DOHH2 (cell line): Measurements from ENCODE around the gene COL25A1.

Source experiments
- H3F3A ChIP-seq: fragments of 200-600 bp; sonication (generic), shearing (Covaris generic); 2 replicates; pipeline ENCODE4 v1.6.0; 2016; ENCODE audit warnings: antibody characterized with exemption, mild to moderate bottlenecking; ENCODE audit not compliant: control insufficient read depth, insufficient read depth
- H3K27ac ChIP-seq: fragments of 200-600 bp; sonication (generic); 2 replicates; pipeline ENCODE4 v1.5.1; 2014; ENCODE audit warnings: low read depth, mild to moderate bottlenecking, low read length, moderate library complexity
- H3K27me3 ChIP-seq: fragments of 200-600 bp; sonication (generic); 2 replicates; pipeline ENCODE4 v1.6.1; 2014; ENCODE audit warnings: mild to moderate bottlenecking, low read length, mixed read lengths; ENCODE audit not compliant: control insufficient read depth
- H3K36me3 ChIP-seq: fragments of 200-600 bp; sonication (generic); 2 replicates; pipeline ENCODE4 v1.6.1; 2014; ENCODE audit warnings: mild to moderate bottlenecking, low read length, moderate library complexity, mixed read lengths; ENCODE audit not compliant: control insufficient read depth
- H3K4me1 ChIP-seq: fragments of 200-600 bp; sonication (generic); 2 replicates; pipeline ENCODE4 v1.6.1; 2014; ENCODE audit warnings: mild to moderate bottlenecking, low read length, mixed read lengths; ENCODE audit not compliant: control insufficient read depth
- H3K4me2 ChIP-seq: fragments of 200-600 bp; sonication (generic); 2 replicates; pipeline ENCODE4 v1.6.0; 2014; ENCODE audit warnings: mild to moderate bottlenecking, low read length, moderate library complexity
- H3K4me3 ChIP-seq: fragments of 200-600 bp; sonication (generic); 2 replicates; pipeline ENCODE4 v1.5.1; 2014; ENCODE audit warnings: mild to moderate bottlenecking, low read length, mixed read lengths
- H3K79me2 ChIP-seq: fragments of 200-600 bp; sonication (generic); 2 replicates; pipeline ENCODE4 v1.6.1; 2014; ENCODE audit warnings: mild to moderate bottlenecking, low read length, mixed read lengths; ENCODE audit not compliant: control insufficient read depth
- H3K9me2 ChIP-seq: fragments of 200-600 bp; sonication (generic); replicated peaks from 2 replicates; pipeline ENCODE4 v1.6.1; 2014; ENCODE audit warnings: mild to moderate bottlenecking, low read length, mixed read lengths; ENCODE audit not compliant: control insufficient read depth
- H3K9me3 ChIP-seq: fragments of 200-600 bp; sonication (generic); 2 replicates; pipeline ENCODE4 v1.6.1; 2014; ENCODE audit warnings: antibody characterized with exemption, low read length, mixed read lengths; ENCODE audit not compliant: control insufficient read depth, insufficient read depth
- H4K20me1 ChIP-seq: fragments of 200-600 bp; sonication (generic); 2 replicates; pipeline ENCODE4 v1.6.0; 2014; ENCODE audit warnings: low read depth, mild to moderate bottlenecking, antibody characterized with exemption, low read length, moderate library complexity; ENCODE audit not compliant: control insufficient read depth, insufficient read depth
- CTCF ChIP-seq: fragments of 200-600 bp; sonication (generic); IDR thresholded peaks from one replicate; pipeline ENCODE4 v1.5.1; 2014; ENCODE audit warnings: antibody characterized with exemption, mild to moderate bottlenecking, low read depth, low read length; ENCODE audit not compliant: poor library complexity, severe bottlenecking
- EZH2phosphoT487 ChIP-seq: fragments of 200-600 bp; sonication (generic); IDR thresholded peaks from 2 replicates; pipeline ENCODE4 v1.6.1; 2017; ENCODE audit warnings: borderline replicate concordance, mild to moderate bottlenecking, antibody characterized with exemption, low read length, moderate library complexity, mixed read lengths

COL25A1 gene

GRCh38 chr4:109015413-109015810, 287.0 kb downstream of the COL25A1 start:
- no peak overlapping the region for H3K27ac ChIP-seq
- H3K9me2 ChIP-seq = no peaks in the 10 kb centered on the region
- no peaks in the 10 kb centered on the region for H3K79me2 ChIP-seq
- no peaks in the 10 kb centered on the region for H3K4me1 ChIP-seq
- peaks cover 4% of the 10 kb centered on the region; the same call in 1 of the 2 replicates for H3K9me3 ChIP-seq
- TF ChIP-seq EZH2phosphoT487 = no peak
- TF ChIP-seq CTCF = no peak
- no peaks in the 10 kb centered on the region for H3K27me3 ChIP-seq
- no peaks in the 10 kb centered on the region for H3F3A ChIP-seq
- H3K36me3 ChIP-seq = no peaks in the 10 kb centered on the region
- no peaks in the 10 kb centered on the region for H4K20me1 ChIP-seq
- no peak overlapping the region for H3K4me3 ChIP-seq
- no peak overlapping the region for H3K4me2 ChIP-seq

- no peak for TF ChIP-seq EZH2phosphoT487
- TF ChIP-seq CTCF = no peak
- H3F3A ChIP-seq = no peaks in the 10 kb centered on the region
- no peaks in the 10 kb centered on the region for H3K9me2 ChIP-seq
Observed at GRCh38 chr4:109014593-109015412, 287.7 kb downstream of the COL25A1 start.

GRCh38 chr4:109012286-109012880, 290.1 kb downstream of the COL25A1 start:
- no peaks in the 10 kb centered on the region for H4K20me1 ChIP-seq

More at GRCh38 chr4:109014593-109015412, 287.7 kb downstream of the COL25A1 start:
- no peak overlapping the region for H3K4me2 ChIP-seq
- no peaks in the 10 kb centered on the region for H3K36me3 ChIP-seq
- H3K4me3 ChIP-seq = no peak overlapping the region
- no peaks in the 10 kb centered on the region for H3K4me1 ChIP-seq
- no peaks in the 10 kb centered on the region for H4K20me1 ChIP-seq
- no peak overlapping the region for H3K27ac ChIP-seq
- H3K79me2 ChIP-seq = no peaks in the 10 kb centered on the region
- no peaks in the 10 kb centered on the region for H3K27me3 ChIP-seq
- H3K9me3 ChIP-seq = peaks cover 4% of the 10 kb centered on the region; the same call in 1 of the 2 replicates

More at GRCh38 chr4:109012286-109012880, 290.1 kb downstream of the COL25A1 start:
- TF ChIP-seq EZH2phosphoT487 (no peak), CTCF (no peak)
- no peak overlapping the region for H3K4me3 ChIP-seq
- peaks cover 4% of the 10 kb centered on the region; the same call in 1 of the 2 replicates for H3K9me3 ChIP-seq
- no peaks in the 10 kb centered on the region for H3K4me1 ChIP-seq
- H3F3A ChIP-seq = no peaks in the 10 kb centered on the region
- no peaks in the 10 kb centered on the region for H3K9me2 ChIP-seq
- H3K27ac ChIP-seq = no peak overlapping the region
- no peaks in the 10 kb centered on the region for H3K36me3 ChIP-seq
- no peak overlapping the region for H3K4me2 ChIP-seq
- no peaks in the 10 kb centered on the region for H3K27me3 ChIP-seq
- no peaks in the 10 kb centered on the region for H3K79me2 ChIP-seq
